Activated CD4-positive, alpha-beta T cell treated with anti-CD3 and anti-CD28 coated beads, Interleukin-2, amount 50 U/mL, for 1 hour (primary cell): ENCODE results near the gene LAMA2.
A peak's percentile ranks its signal among the peaks of the same experiment; 100 is the strongest.

ENCODE experiments used
- DNase-seq: peaks from one replicate; pipeline ENCODE4 v3.0.0-alpha.2; 2020

The LAMA2 gene

GRCh38 chr6:129238991-129239390 lies 356.1 kb downstream of the LAMA2 start:
- no peak for DNase-seq

- no peak for DNase-seq
These were observed 357.0 kb downstream of the LAMA2 start for GRCh38 chr6:129239825-129240491.

GRCh38 chr6:129240492-129240853 lies 357.5 kb downstream of the LAMA2 start:
- no peak for DNase-seq

GRCh38 chr6:129242546-129242945 lies 359.6 kb downstream of the LAMA2 start:
- DNase-seq, result no peak

GRCh38 chr6:129243377-129243776 lies 360.4 kb downstream of the LAMA2 start:
- DNase-seq, result no peak

GRCh38 chr6:129248946-129249345 lies 366.0 kb downstream of the LAMA2 start:
- DNase-seq, result no peak

GRCh38 chr6:129251669-129252376 lies 368.9 kb downstream of the LAMA2 start:
- DNase-seq, result peak; percentile 24

GRCh38 chr6:129252377-129253071 lies 369.6 kb downstream of the LAMA2 start:
- no peak for DNase-seq

- DNase-seq, result no peak
These were observed 370.3 kb downstream of the LAMA2 start for GRCh38 chr6:129253242-129253641.

GRCh38 chr6:129253727-129254126 lies 370.8 kb downstream of the LAMA2 start:
- DNase-seq, result no peak

GRCh38 chr6:129257196-129257595 lies 374.3 kb downstream of the LAMA2 start:
- no peak for DNase-seq

GRCh38 chr6:129262661-129263060 lies 379.7 kb downstream of the LAMA2 start:
- DNase-seq, result no peak

GRCh38 chr6:129263176-129263575 lies 380.2 kb downstream of the LAMA2 start:
- DNase-seq, result no peak

- no peak for DNase-seq
These were observed 381.6 kb downstream of the LAMA2 start for GRCh38 chr6:129264480-129265045.

GRCh38 chr6:129267028-129267427 lies 384.1 kb downstream of the LAMA2 start:
- no peak for DNase-seq

- no peak for DNase-seq
These were observed 386.1 kb downstream of the LAMA2 start for GRCh38 chr6:129269076-129269475.

- no peak for DNase-seq
These were observed 387.0 kb downstream of the LAMA2 start for GRCh38 chr6:129269891-129270290.

- DNase-seq, result no peak
These were observed 387.5 kb downstream of the LAMA2 start for GRCh38 chr6:129270450-129270849.

- no peak for DNase-seq
These were observed 390.2 kb downstream of the LAMA2 start for GRCh38 chr6:129273161-129273560.

GRCh38 chr6:129276461-129276860 lies 393.5 kb downstream of the LAMA2 start:
- DNase-seq, result no peak

GRCh38 chr6:129276986-129277385 lies 394.0 kb downstream of the LAMA2 start:
- no peak for DNase-seq

GRCh38 chr6:129279343-129280292 lies 396.7 kb downstream of the LAMA2 start:
- no peak for DNase-seq

GRCh38 chr6:129280293-129280644 lies 397.3 kb downstream of the LAMA2 start:
- DNase-seq, result no peak
